ENCODE data around the gene RAB3IP. TPM values are rescaled to one million over a fixed set of nuclear protein-coding genes. Genes with fewer than 3 reads are reported as not detected.

RAB3IP gene
- total and polyA plus RNA-seq, 10 of the 15 experiments (the other 5 are each of a cell fraction or from before 2014, with no cell fraction given) = 18.8 to 53.6 (median 28.7) TPM

DNA sequence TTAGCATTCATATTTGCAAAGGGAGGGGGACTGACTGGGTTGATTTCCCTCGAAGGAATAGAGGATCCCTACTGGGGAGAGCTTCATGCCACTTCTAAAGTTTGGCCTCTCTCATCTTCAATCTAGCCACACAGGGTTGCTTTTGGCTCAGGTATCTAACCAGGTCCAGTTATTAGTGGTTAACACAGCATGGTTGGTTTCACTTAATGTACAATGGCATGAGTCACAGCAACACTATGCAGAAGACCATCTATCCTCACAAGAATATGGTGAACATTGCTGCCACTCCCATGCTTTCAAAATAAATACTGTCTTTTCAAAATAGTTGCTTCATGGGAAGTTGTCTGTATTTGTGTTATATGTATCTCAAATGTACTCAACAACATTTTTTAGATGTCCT lies 6.6 kb upstream of the RAB3IP start:
- Histone ChIP-seq H3K4me3 (no peak overlapping the region), H3K9me3 (replicated peaks; ENCODE audit: control insufficient read depth, insufficient read depth, low read length) (no peaks in the 10 kb centered on the region), H3K27ac (ENCODE audit: control insufficient read depth, insufficient read depth) (no peak overlapping the region), H3K36me3 (ENCODE audit: control insufficient read depth in 2 of 2, insufficient read depth in 2 of 2, low read length in 1 of 2) (no peaks in the 10 kb centered on the region), H3K79me2 (ENCODE audit: control insufficient read depth, insufficient read depth, low read length) (no peaks in the 10 kb centered on the region), H3K4me2 (ENCODE audit: control insufficient read depth, insufficient read depth) (no peak overlapping the region), H3K9ac (ENCODE audit: control insufficient read depth, insufficient read depth, low read length) (no peak overlapping the region), H3K4me1 (ENCODE audit: control insufficient read depth, insufficient read depth, low read length) (no peaks in the 10 kb centered on the region), H4K20me1 (ENCODE audit: control insufficient read depth, insufficient read depth) (no peaks in the 10 kb centered on the region), H2AFZ (ENCODE audit: control insufficient read depth, low read depth, low read length) (no peak overlapping the region), H3K27me3 (replicated peaks in 1 of 2; ENCODE audit: control insufficient read depth in 2 of 2, insufficient read depth in 2 of 2, low read length in 1 of 2) (no peaks in the 10 kb centered on the region)
- BruUV-seq (replicated peaks) = no TSS peak
- ATAC-seq (peak; percentile 56), FAIRE-seq (no peak), DNase-seq (ENCODE audit: low read depth, low spot score) (no peak)
- in situ Hi-C loops (cut with MboI) (no loop called here), intact Hi-C loops (cut with micrococcal nuclease; ENCODE audit: unreplicated experiment) (no loop called here)
- TF ChIP-seq JUNB (IDR thresholded peaks at IDR 0.05) (no peak), SMAD1 (IDR thresholded peaks at IDR 0.05; ENCODE audit: low read depth, partially characterized antibody) (no peak)
- WGBS (ENCODE audit: insufficient coverage, insufficient replicate concordance, low lambda C conversion rate, missing lambda C conversion rate) = 0% methylated on average over 1 of the region's 1 CpG
- ChIA-PET RAD21 (ENCODE audit: unreplicated experiment) (no interaction called here), CTCF (no interaction called here), POLR2A (interaction anchor here (0.5 kb wide), 1 partner anchor 549 kb away, joined by 3 read pairs; no protein-coding TSS in a partner anchor), SMC1A (ENCODE audit: uncharacterized antibody, unreplicated experiment) (no interaction called here)

DNA sequence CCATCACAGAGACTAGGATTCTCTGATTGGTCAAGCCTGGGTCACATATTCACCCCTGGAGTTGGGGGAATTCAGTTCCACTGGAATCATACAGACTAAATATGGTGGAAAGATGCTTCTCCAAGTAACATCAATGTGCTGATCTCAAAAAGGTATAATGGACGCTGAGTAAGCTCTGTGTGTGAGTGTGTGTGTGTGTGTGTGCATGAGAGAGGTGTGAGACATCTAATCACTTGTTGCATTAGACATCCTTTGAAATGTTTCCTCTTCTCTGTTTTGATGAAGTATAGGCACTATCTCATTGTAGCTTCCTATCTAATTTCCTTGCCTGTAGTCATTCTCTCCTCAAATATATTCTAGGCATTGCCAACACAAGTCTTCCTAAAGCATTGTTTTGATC lies 5.0 kb upstream of the RAB3IP start:
- SMC1A ChIA-PET (ENCODE audit: uncharacterized antibody, unreplicated experiment) = interaction anchor here (1.2 kb wide), 1 partner anchor 12 kb away, joined by 4 read pairs; no protein-coding TSS in a partner anchor
- no peaks in the 10 kb centered on the region for H3K27me3 ChIP-seq (replicated peaks in 1 of 2; ENCODE audit: control insufficient read depth in 2 of 2, insufficient read depth in 2 of 2, low read length in 1 of 2)
- WGBS (ENCODE audit: insufficient coverage, insufficient replicate concordance, low lambda C conversion rate, missing lambda C conversion rate) = 0% methylated on average over 1 of the region's 1 CpG
- H4K20me1 ChIP-seq (ENCODE audit: control insufficient read depth, insufficient read depth) = no peaks in the 10 kb centered on the region
- FAIRE-seq = no peak
- no peak overlapping the region for H3K27ac ChIP-seq (ENCODE audit: control insufficient read depth, insufficient read depth)
- POLR2A ChIA-PET = interaction anchor here (0.5 kb wide), 1 partner anchor 375 kb away, joined by 4 read pairs; no protein-coding TSS in a partner anchor
- H3K36me3 ChIP-seq (ENCODE audit: control insufficient read depth in 2 of 2, insufficient read depth in 2 of 2, low read length in 1 of 2) = no peaks in the 10 kb centered on the region
- H3K9ac ChIP-seq (ENCODE audit: control insufficient read depth, insufficient read depth, low read length) = no peak overlapping the region
- H2AFZ ChIP-seq (ENCODE audit: control insufficient read depth, low read depth, low read length) = no peak overlapping the region
- CTCF ChIA-PET = no interaction called here
- no peak for DNase-seq (ENCODE audit: low read depth, low spot score)
- intact Hi-C loops (cut with micrococcal nuclease; ENCODE audit: unreplicated experiment) (no loop called here), in situ Hi-C loops (cut with MboI) (no loop called here)
- no peaks in the 10 kb centered on the region for H3K79me2 ChIP-seq (ENCODE audit: control insufficient read depth, insufficient read depth, low read length)
- no peaks in the 10 kb centered on the region for H3K4me1 ChIP-seq (ENCODE audit: control insufficient read depth, insufficient read depth, low read length)
- RAD21 ChIA-PET (ENCODE audit: unreplicated experiment) = no interaction called here
- no peak for ATAC-seq
- TF ChIP-seq POLR2AphosphoS2 (IDR thresholded peaks at IDR 0.05; ENCODE audit: low read depth, low read length) = no peak
- TF ChIP-seq, protein P1, sequence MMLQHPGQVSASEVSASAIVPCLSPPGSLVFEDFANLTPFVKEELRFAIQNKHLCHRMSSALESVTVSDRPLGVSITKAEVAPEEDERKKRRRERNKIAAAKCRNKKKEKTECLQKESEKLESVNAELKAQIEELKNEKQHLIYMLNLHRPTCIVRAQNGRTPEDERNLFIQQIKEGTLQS (IDR thresholded peaks at IDR 0.05; ENCODE audit: borderline replicate concordance, extremely low read depth, low read depth, low read length) = no peak
- TF ChIP-seq RCOR1 (conservative IDR thresholded peaks at IDR 0.05; ENCODE audit: low read depth, low read length) = no peak
- TF ChIP-seq, protein P2, sequence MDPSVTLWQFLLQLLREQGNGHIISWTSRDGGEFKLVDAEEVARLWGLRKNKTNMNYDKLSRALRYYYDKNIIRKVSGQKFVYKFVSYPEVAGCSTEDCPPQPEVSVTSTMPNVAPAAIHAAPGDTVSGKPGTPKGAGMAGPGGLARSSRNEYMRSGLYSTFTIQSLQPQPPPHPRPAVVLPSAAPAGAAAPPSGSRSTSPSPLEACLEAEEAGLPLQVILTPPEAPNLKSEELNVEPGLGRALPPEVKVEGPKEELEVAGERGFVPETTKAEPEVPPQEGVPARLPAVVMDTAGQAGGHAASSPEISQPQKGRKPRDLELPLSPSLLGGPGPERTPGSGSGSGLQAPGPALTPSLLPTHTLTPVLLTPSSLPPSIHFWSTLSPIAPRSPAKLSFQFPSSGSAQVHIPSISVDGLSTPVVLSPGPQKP (IDR thresholded peaks at IDR 0.05; ENCODE audit: low read depth, low read length) = no peak
- no peak for TF ChIP-seq HDGF (IDR thresholded peaks at IDR 0.05)
- no peak for TF ChIP-seq ZNF217 (IDR thresholded peaks at IDR 0.05)
- no peak for TF ChIP-seq PML (IDR thresholded peaks at IDR 0.05; ENCODE audit: low read length)
- no peak for TF ChIP-seq MYB (IDR thresholded peaks at IDR 0.05; ENCODE audit: borderline replicate concordance, low read depth, low read length)
- TF ChIP-seq RUNX3 (IDR thresholded peaks at IDR 0.05; ENCODE audit: low read length) = no peak
- no peak for TF ChIP-seq TBL1XR1 (IDR thresholded peaks at IDR 0.05; ENCODE audit: low read depth, low read length)
- TF ChIP-seq SIX5 (IDR thresholded peaks at IDR 0.05; ENCODE audit: low read depth, low read length, severe bottlenecking) = no peak
- TF ChIP-seq RELA (IDR thresholded peaks at IDR 0.05; ENCODE audit: borderline replicate concordance, partially characterized antibody) = no peak
- TF ChIP-seq TCF12 (IDR thresholded peaks at IDR 0.05; ENCODE audit: low read depth, low read length) = no peak
- BruUV-seq (replicated peaks) = no TSS peak
- no peak overlapping the region for H3K4me2 ChIP-seq (ENCODE audit: control insufficient read depth, insufficient read depth)
- no peak overlapping the region for H3K4me3 ChIP-seq
- no peaks in the 10 kb centered on the region for H3K9me3 ChIP-seq (replicated peaks; ENCODE audit: control insufficient read depth, insufficient read depth, low read length)
